Stimulated activated CD4-positive, alpha-beta T cell treated with anti-CD3 and anti-CD28 coated beads, Interleukin-2, amount 100 ng/mL, for 24 hours (primary cell): ENCODE measurements around the gene PIM3.

Source experiments
- DNase-seq, 2 donors: peaks; one replicate each; pipeline ENCODE4 v3.0.0-alpha.2; 2020

The PIM3 gene

GRCh38 chr22:49928555-49929210, 31.9 kb upstream of the PIM3 start:
- no peak for DNase-seq

GRCh38 chr22:49929211-49929979, 31.2 kb upstream of the PIM3 start:
- DNase-seq, result peak; percentile 85 to 87

- DNase-seq, result no peak
These were observed 30.5 kb upstream of the PIM3 start for GRCh38 chr22:49929994-49930575.

GRCh38 chr22:49930596-49931412, 29.8 kb upstream of the PIM3 start:
- DNase-seq, result peak; percentile 55 to 57

GRCh38 chr22:49933236-49934159, 27.1 kb upstream of the PIM3 start:
- DNase-seq, result no peak

- peak in 1 of 2 donors; percentile 37 for DNase-seq
These were observed 26.2 kb upstream of the PIM3 start for GRCh38 chr22:49934160-49934890.

- peak; percentile 87 to 94 for DNase-seq
These were observed 25.5 kb upstream of the PIM3 start for GRCh38 chr22:49934891-49935557.

- peak in 1 of 2 donors; percentile 53 for DNase-seq
These were observed 25.0 kb upstream of the PIM3 start for GRCh38 chr22:49935561-49935960.

GRCh38 chr22:49936018-49936972, 24.3 kb upstream of the PIM3 start:
- DNase-seq, result peak; percentile 96 to 99

- DNase-seq, result no peak
These were observed 23.4 kb upstream of the PIM3 start for GRCh38 chr22:49936973-49937757.

GRCh38 chr22:49937758-49938564, 22.6 kb upstream of the PIM3 start:
- DNase-seq, result no peak

GRCh38 chr22:49938565-49939136, 21.9 kb upstream of the PIM3 start:
- no peak for DNase-seq

GRCh38 chr22:49941507-49942316, 18.9 kb upstream of the PIM3 start:
- DNase-seq, result no peak

- DNase-seq, result no peak
These were observed 17.8 kb upstream of the PIM3 start for GRCh38 chr22:49942565-49943404.

- DNase-seq, result no peak
These were observed 17.2 kb upstream of the PIM3 start for GRCh38 chr22:49943405-49943765.
